NK-92 treated with Interleukin-12 subunit alpha and Interleukin-12 subunit beta, amount 100 ng/mL, for 24 hours (cell line): ENCODE measurements around the gene MPP7.

Experiments used
- DNase-seq: peaks from one replicate; lab custom pipeline; 2025; lab: John Stamatoyannopoulos, UW

MPP7 gene

DNA sequence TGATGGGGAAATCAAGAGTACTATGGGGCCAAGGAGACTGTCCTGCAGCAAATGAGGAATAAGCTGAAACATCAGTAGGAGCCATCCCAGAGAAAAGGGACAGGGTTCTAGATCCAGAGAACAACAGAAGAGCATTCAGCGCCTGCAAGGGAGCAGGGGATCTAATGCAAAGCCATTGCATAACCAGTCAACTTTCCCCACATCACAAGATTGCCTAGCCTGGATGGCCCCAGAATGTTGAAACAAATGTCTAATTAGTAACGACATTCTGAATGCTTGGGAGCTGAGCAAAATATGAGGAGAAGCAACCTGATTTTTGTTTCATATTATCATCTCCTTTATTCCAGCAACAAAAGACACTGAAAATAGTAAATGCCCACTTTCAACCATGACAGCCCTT is 2.7 kb upstream of the MPP7 start:
- no peak for DNase-seq

DNA sequence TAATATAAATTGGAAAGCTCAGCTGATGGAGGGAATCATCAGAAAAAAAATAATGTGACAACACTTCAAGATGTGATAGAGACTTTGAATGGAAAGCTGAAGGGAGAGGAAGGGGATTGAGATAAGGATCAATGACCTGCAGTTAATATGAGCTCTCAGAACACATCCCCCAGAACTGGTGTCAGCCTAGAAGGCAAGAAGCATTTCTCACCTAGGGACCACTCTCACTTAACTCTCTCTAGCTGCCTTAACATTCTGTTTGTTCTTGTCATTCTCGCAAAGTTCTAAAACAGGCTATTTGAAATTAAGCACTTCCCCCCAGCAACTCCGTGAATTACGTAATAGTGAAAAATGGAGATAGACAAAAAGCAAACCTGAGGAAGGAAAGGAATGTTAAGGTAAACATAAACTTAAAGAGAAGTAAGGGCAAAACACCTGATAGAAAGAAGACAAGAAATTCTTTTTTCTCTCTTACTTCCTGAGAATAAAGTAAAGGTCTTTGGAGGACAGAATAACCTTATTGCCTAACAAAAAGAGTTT is 1.2 kb upstream of the MPP7 start:
- no peak for DNase-seq

DNA sequence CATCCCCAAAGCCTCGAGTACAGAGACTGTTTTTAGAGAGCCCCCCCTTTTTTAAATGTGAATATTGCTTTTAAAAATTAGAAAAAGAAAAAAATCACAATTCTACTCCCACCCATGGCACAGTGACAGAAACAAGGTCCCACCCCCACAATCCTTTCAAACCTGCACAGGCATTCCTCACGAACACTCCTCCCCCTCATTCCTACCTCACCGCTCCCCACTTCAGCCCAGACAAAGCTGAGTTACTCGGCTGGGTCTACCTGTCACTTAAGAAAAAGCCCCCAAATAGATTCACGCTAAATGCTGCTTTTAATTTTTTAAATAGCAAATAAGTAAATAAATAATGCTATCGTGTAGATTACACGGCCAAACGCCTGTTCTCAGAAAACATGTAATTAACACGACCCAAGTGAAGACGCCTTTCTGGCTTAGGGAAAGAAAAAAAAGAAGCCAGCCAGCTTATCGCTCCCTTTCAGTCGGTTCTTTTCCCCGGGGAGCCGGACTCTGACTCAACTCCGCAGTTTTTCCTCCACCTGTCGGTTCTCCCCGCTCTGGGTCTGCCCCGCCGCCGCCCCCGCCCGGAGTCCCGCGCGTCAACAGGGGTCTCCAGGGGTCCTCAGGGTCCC is 739 bp downstream of the MPP7 start:
- DNase-seq, result no peak

DNA sequence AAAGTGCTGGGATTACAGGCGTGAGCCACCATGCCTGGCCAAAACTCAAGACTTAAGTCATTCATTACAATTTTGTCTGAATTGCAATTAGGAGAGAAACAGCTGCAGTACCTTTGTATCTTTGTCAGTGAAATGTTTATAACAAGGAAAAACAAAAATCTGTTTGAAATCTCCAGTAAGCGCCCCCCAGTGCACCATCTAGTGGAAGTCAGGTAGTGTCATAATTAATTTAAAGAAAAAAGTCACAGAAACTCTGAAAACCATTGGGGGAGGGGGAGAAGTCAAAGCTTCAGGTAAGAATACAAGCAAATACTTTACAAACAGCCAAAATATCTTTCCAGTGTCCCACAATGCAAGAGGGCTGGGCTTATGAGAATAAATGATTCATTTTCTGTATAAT is 2.8 kb downstream of the MPP7 start:
- no peak for DNase-seq

DNA sequence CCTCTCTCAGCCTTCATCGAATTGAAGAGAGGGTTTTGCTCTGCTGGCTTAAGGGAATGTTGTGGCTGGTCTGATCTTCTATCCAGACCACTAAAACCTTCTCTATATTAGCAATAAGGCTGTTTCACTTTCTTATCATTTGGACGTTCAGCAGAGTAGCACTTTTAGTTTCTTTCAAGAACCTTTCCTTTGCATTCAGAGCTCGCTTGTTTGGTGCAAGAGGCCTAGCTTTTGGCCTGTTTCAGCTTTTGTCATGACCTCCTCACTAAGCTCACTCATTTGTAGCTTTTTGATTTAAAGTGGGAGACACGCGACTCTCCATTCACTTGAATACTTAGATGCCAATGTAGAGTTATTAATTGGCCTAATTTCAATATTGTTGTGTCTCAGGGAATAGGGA is 3.9 kb downstream of the MPP7 start:
- DNase-seq, result no peak

DNA sequence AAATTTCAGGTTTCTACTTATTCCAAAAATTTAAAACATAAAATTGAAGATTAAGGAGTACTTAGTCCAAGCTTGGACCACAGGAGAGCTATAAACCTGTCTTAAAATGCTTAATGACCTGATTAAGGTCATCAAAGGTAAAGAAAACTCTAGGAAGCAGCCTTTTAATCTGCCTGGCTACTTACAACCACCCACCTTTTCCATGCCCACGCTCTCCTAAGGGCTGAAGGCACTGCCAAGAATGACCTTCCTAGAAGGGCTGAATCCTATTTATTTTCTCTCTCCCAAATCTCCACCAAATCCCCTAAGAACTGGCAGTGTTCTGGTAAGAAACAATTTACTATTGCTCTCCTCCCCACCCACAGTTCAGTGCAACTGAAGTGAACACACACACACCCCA is 6.8 kb downstream of the MPP7 start:
- DNase-seq, result no peak

DNA sequence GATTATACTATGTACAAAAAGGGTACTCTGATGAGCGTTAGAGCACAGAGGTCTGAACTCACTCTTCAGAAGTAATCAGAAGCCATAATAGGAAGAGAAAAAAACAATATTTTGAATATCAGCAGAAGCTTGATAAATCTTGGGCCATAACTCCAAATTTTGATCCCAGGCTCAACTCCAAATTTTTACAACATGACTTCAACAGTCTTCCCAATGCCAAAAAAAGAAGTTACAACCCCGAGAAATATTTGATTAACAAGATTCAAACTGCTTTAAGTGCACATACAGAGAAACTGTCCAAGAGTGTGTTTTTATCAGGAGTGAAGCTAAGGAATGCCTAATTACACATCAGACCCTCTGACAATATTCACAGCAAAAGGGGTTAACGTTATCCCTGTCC is 7.5 kb downstream of the MPP7 start:
- DNase-seq, result no peak

DNA sequence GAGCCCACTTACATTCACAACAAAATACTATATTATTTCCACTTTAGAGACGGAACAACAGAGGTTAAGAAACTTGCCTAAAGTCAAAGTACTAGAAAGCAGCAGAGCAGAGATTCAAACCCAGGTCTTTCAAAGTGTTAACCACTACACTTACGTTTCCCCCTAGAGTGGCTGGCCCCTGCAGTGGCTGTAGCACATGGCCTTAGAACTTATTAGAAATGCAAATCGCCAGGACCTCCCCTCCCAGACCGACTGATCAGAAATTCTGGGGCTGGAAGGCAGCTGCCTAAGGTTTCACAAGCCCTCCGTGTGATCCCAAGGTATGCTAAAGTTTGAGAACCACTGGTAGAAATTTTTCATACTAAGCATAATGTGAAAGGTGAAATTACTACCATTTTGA is 8.1 kb downstream of the MPP7 start:
- DNase-seq, result no peak

DNA sequence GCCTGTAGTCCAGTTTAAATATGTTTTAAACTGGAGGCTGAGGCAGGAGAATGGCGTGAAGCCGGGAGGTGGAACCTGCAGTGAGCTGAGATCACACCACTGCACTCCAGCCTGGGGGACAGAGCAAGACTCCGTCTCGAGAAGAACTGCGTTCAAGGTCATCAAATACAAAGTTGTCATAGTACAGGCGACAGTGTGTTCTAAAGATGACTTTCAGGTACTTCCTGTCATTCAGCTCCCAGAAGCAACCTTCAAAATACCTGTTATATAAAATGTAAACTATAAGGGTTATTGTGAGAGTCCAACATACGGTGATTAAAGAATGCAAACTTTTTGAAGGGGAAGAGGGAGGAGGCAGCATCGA is 8.7 kb downstream of the MPP7 start:
- no peak for DNase-seq

DNA sequence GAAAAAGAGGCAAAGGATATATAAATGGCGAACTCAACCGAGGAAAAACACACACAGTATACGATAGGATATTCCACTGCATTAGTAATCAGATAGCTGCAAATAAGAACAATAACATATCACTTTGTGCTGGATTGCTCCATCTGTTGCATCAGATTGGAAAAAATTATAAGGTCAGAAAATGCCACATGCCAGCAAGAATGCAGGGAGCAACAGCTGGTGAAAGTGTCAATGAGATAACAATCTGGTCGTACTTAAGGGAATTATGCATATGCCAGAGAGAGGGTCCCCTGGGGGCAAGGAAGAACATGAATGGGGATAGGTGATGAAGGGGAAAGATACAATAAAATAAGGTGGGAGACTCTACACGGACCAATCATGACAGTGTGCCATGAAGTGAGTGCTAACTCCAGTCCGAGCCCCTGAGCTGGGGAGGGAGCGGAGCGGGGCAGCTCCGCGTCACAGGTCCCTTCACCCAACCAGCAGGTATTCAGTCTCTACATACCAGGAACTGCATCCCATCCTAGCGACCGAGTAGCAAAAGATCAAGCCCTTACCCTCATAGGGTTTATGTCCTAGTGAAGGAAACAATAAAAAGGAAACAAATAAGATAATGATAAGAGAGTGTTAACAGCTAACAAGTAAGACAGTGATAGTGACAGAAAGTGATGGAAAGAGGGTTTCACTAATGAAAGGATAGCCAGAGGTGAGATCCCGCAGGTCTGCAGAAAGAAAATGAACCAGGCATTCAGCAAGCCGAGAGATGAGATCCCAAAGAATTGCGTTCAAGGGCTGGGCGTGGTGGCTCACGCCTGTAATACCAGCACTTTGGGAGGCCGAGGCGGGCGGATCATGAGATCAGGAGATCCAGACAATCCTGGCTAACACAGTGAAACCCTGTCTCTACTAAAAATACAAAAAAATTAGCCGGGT is 9.4 kb downstream of the MPP7 start:
- DNase-seq, result no peak

DNA sequence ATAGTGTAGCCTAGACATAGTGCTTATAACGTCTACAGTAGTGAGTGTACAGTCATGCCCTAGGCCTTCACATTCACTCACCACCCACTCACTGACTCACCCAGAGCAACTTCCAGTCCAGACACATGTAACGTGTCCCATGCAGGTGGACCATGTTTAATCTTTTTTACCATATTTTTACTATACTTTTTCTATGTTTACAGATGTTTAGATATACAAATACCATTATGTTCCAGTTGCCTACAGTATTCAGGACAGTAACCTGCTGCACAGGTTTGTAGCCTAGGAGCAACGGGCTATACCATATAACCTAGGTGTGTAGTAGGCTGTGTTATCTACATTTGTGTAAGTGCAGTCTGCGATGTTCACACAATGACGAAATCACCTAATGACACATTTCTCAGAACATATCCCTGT is 11.0 kb downstream of the MPP7 start:
- DNase-seq, result no peak

DNA sequence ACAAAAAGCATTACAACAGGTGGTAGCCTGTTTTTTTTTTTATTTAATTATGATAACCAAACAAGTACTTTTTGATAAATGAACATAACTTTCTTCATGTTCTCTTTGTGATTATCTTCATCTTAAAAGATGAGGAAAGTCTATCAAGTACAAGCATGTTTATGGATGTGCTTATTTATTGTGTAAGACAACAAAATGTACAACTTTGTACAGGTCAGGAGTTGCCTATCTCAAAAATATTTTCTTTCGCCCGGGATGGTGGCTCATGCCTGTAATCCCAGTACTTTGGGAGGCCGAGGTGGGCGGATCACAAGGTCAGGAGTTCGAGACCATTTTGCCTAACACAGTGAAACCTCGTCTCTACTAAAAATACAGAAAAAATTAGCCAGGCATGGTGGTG is 17.0 kb downstream of the MPP7 start:
- no peak for DNase-seq

DNA sequence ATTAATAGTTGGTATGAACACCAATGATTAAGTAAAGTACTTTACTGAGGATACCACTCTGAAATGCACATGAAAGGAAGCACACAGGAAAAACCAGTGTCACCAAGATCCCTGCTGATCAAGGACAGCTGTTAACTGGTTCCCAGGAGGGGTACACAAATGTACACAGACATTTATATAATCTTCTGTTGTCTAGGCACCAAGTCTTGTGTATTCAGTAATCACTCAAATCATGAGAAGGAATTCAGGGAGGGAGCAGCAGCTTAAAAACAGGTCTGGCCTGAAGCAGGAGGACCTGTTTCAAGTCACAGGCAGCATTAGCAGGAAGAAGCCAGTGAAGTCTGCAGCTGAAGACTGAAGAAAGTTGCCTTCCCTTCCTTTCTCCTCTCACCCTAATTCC is 18.7 kb downstream of the MPP7 start:
- DNase-seq, result no peak

DNA sequence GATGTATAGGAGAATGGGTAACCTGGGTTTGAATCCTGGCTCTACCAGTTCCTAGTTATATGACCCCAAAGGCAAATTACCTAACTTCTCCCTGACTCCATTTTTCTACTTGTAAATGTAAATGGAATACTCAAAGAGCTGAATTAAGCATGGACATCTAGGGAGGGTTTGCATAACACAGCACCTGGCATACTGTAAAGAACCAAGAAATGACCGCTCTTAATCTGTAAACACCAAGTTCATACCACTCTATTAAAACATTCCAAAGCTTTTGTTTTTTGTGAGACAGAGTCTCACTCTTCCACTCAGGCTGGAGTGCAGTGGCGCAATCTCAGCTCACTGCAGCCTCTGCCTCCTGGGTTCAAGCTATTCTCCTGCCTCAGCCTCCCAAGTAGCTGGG is 19.6 kb downstream of the MPP7 start:
- no peak for DNase-seq

DNA sequence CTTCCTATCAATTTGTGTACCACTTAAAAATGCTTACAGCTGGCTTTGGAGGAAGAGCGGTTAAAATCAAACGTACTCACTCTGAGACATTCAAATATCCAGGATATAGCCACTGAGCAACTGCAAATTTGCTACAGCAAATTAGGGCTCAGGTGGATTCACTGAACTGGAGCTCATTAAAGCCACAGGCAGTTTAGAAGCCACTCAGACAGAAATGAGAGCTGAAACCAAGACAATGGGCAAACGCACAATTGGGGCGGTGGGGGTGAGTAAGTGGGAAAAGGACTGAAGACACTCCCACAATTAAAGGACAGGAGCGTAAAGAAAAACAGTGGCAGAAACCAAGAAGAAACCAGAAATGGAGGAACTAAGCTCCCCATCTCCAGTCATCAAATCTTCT is 20.5 kb downstream of the MPP7 start:
- no peak for DNase-seq

DNA sequence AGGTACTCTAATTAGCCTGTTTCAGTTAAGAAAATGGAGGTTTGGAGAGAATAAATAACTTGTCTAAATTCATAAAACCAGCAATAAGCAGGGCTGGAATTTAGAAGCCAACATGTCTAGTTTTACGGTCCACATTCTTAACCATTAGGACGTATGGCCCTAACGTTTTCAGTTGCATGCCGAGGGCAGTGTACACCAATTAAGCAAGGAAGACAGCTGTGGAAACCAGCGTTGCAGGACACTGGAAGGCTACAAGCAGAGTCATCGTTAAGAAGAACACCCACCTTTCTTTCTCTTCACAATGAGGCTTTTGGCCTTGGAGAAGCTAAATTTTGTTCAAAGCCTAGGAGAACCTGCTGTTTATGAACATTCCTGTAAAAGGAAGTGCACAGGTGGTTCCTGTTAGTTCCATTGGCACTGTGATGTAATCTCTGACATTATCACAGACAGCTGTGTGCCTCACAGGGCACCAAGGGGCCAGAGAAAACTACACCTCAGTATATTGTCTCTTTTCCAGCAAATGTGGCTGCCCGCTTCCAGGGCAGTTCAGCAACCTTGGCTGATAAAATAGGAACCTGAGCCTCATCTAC is 21.0 kb downstream of the MPP7 start:
- no peak for DNase-seq

DNA sequence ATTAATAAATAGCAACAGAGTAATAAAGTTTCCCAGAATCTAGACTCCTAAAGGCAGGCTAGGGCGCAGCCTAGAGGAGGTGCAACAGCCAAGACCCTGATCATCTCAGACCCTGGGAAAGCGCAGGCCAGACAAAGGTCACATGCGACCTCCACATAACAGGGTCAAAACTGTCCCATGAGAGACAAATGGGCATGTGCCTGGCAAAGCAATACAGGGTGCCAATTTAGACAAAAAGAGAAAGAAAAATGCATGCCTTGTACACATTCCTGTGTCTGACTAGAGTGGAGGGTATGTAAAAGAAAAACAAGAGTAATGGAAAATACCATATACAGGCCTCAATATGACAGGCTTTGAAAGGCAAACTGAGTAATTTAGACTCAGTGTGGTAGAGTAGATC is 22.2 kb downstream of the MPP7 start:
- DNase-seq, result no peak

DNA sequence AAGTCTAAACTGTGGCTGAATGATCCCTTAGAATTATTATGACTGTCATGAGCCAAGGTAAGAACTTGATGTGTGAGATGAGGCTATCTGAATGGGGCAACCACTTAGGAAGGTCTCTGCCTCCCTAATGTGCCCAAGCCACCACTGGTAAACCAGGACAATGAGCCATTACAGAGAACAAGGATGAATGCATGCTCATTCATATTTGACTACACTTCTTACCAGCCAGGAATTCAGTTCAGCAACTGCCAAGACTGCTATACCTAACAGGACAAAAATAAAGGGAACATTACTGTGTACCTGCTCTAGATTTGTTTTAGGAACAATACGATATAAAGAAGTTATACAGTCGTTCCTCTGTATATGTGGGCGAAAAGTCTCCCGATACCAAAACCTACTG is 23.0 kb downstream of the MPP7 start:
- no peak for DNase-seq

DNA sequence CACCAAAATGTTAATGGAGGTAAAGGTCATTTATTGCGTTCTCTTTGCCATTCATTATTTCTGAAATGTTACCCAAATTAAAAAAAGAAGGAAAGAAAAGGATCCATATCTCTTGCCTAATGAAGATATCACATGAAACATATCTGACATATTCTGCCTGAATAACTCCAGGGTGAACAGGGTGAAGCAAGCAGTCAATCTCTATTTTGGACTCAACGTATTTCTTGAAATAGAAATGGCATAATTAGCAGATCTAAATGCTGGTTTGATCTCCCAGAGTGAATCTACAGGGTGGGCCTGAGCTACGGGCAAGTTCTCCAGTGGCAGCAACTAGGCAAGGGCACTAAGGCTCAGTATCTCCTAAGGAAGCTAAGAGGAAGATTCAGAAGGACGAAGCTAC is 24.0 kb downstream of the MPP7 start:
- no peak for DNase-seq

DNA sequence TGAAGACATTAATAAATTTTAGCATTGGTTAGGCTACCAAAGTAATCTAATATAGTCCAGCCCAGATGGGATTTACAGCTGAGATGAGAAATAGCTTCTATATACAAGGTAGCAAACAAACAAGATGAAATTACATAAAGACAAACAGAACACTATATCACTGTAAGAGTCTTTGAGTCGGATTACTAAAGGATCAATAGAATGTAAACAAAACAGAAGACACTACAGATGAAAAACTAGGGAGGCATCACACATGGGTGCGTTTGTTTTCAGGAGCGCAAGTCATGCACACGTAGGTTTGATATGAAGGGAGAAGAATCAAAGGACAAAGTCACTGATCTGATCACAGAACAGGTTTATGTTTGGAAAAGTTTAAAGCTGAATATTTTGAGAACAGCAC is 26.5 kb downstream of the MPP7 start:
- DNase-seq, result no peak

DNA sequence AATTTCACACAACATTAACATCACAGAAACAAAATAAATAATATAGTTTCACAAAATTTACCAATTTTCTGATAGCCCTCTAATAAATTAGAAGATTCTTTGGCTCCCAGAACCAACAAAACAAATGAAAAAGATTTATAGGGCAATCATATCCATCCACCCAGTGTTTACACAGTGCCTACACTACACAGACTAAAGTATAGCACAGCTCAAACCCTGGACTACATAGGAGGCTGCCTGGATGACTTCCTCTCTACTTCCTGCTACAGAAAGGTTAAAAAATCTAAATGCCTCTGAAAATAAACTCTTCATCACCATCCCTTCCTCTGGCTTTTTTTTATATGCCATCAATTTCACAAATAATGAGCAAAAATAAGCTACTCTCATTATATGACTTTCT is 28.4 kb downstream of the MPP7 start:
- no peak for DNase-seq

DNA sequence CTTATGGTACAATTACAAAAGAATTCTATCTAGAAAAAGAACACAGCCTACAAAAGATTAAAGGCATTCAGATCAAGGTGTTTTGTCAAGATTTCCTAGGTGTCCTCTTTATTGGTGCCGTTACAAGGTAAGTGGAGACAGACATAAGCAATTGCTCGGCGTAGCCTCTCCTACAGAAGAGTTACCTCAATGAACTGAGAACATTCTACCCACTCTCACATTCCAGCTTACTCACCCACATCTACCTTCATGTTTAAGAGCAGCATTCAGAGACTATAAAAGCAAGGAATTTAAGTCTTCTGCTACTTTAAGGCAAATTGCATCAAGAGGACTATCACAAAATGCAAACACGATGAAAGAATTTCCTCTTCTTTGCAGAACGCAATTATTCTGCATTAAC is 29.5 kb downstream of the MPP7 start:
- DNase-seq, result no peak

DNA sequence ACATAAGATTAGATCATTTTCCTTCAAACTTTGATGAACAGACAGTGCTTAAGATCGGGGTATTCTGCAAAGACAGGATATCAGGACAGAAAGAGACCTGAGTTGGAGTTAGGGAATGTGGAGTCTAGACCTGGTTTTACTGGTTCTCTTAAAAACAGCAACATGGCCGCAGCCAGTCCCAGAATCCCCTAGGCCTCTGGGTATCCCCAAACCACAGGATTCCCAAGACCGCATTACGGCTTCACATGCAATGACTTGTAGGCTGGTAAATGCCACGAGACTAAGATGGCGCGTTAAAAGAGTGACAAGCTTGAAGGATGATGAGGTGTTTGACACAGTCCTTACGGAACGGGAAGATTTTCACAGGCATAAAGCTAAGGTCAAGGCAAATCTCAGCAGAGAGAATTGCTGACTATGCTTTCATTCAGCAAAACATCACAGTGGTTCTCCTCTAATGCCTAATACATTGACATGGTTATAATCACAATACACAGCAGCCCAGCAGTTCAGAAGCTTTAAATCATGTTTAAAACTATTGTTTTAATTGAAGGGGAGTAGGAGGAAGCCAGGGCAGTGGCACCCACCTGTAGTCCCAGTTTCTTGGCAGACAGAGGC is 32.9 kb downstream of the MPP7 start:
- DNase-seq, result no peak
